ENCODE results near the gene BRSK2.

- TF ChIP-seq POU6F1 (CRISPR knock-in tag; IDR thresholded peaks at IDR 0.05; ENCODE audit: borderline replicate concordance, low read depth), result no peak
- no peak for TF ChIP-seq PPARA (CRISPR knock-in tag; IDR thresholded peaks at IDR 0.05; ENCODE audit: borderline replicate concordance)
- TF ChIP-seq CSDC2 (CRISPR knock-in tag; IDR thresholded peaks at IDR 0.05), result no peak
- no peak for TF ChIP-seq TCF4 (CRISPR knock-in tag; IDR thresholded peaks at IDR 0.05; ENCODE audit: borderline replicate concordance)
- no peak for TF ChIP-seq TOX (CRISPR knock-in tag; IDR thresholded peaks at IDR 0.05; ENCODE audit: borderline replicate concordance)
- TF ChIP-seq ARNTL (CRISPR knock-in tag; IDR thresholded peaks at IDR 0.05; ENCODE audit: borderline replicate concordance, low read depth), result no peak
- no peak for TF ChIP-seq TSHZ2 (CRISPR knock-in tag; IDR thresholded peaks at IDR 0.05)
- no peak for TF ChIP-seq ZNF565 (CRISPR knock-in tag; conservative IDR thresholded peaks at IDR 0.05; ENCODE audit: low read depth)
- no peak for TF ChIP-seq ZFP3 (CRISPR knock-in tag; IDR thresholded peaks at IDR 0.05)
- TF ChIP-seq GLIS3 (CRISPR knock-in tag; IDR thresholded peaks at IDR 0.05), result no peak
- TF ChIP-seq PATZ1 (CRISPR knock-in tag; IDR thresholded peaks at IDR 0.05; ENCODE audit: borderline replicate concordance), result no peak
- no peak for TF ChIP-seq SNAI2 (CRISPR knock-in tag; IDR thresholded peaks at IDR 0.05)
- TF ChIP-seq ZC3H10 (CRISPR knock-in tag; IDR thresholded peaks at IDR 0.05), result no peak
Measured at GRCh38 chr11:1361882-1362281, 27.9 kb upstream of the BRSK2 start.

Data from SK-N-SH treated with all-trans-retinoic acid at 6 μM for 48 hours (cell line).